Measurements from ENCODE around the gene FAM20A.

DNA sequence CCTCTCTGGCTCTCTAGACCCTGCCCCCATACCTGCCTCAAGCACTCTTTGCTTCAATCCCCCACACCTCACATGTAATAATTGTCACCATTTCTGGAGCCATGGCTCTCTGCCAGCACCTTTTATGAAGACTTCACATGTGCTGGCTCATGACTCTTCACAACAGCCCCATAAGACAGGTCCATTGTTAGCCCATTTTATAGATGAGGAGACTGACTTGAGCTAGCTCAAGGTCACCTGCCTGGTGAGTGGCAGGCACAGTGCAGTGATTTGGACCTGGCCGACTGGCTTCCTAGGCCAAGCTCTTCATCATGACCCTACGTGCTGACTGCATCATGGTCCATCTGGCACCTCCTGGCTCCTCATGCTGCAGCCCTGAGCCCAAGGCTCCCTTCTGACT is 25.0 kb downstream of the FAM20A start:
- TF ChIP-seq CTCF (IDR thresholded peaks at IDR 0.05; ENCODE audit: low read depth, low read length, missing input control) (no peak), RAD21 (IDR thresholded peaks at IDR 0.05) (no peak), YY1 (IDR thresholded peaks at IDR 0.05) (no peak), GABPA (IDR thresholded peaks at IDR 0.05 in 1 of 2, conservative IDR thresholded peaks at IDR 0.05 in 1 of 2) (no peak), RXRA (IDR thresholded peaks at IDR 0.05) (no peak), REST (IDR thresholded peaks at IDR 0.05) (no peak), EGR1 (IDR thresholded peaks at IDR 0.05; ENCODE audit: low read depth in 2 of 2) (no peak), NR2F2 (IDR thresholded peaks at IDR 0.05) (no peak), JUND (IDR thresholded peaks at IDR 0.05) (no peak)
